HepG2 (cell line): Measurements from ENCODE around the gene GYS1. TPM values are rescaled to one million over a fixed set of nuclear protein-coding genes. Genes with fewer than 3 reads are reported as not detected.

ENCODE experiments used
- ADNP ChIP-seq: sonication (generic); formaldehyde crosslinking; IDR thresholded peaks from 2 replicates; pipeline ENCODE4 v1.4.0; 2020; ENCODE audit warnings: missing genetic modification reagents
- DR1 ChIP-seq: sonication (generic); formaldehyde crosslinking; IDR thresholded peaks from 2 replicates; pipeline ENCODE4 v1.8.0; 2021; ENCODE audit warnings: mild to moderate bottlenecking, missing genetic modification reagents, inconsistent platforms
- IRX3 ChIP-seq: sonication (generic); formaldehyde crosslinking; IDR thresholded peaks from 2 replicates; pipeline ENCODE4 v1.8.1; 2023; ENCODE audit warnings: mild to moderate bottlenecking, low read depth, missing genetic modification reagents, borderline replicate concordance
- JUNB ChIP-seq: sonication (generic); formaldehyde crosslinking; IDR thresholded peaks from 2 replicates; pipeline ENCODE4 v1.8.0; 2022; ENCODE audit warnings: missing genetic modification reagents, mild to moderate bottlenecking, borderline replicate concordance
- KLF13 ChIP-seq: sonication (generic); formaldehyde crosslinking; IDR thresholded peaks from 2 replicates; pipeline ENCODE4 v1.4.0; 2020; ENCODE audit warnings: mild to moderate bottlenecking, missing genetic modification reagents
- POLR2AphosphoS2 ChIP-seq: IDR thresholded peaks from 2 replicates; pipeline ENCODE4 v1.6.1; 2011; ENCODE audit warnings: low read depth, low read length, improper control_type of control experiment
- TSC22D2 ChIP-seq: sonication (generic); formaldehyde crosslinking; IDR thresholded peaks from 2 replicates; pipeline ENCODE4 v1.5.1; 2020; ENCODE audit warnings: missing genetic modification reagents, mild to moderate bottlenecking, borderline replicate concordance
- ZBTB20 ChIP-seq: sonication (generic); formaldehyde crosslinking; IDR thresholded peaks from 2 replicates; pipeline ENCODE4 v1.8.1; 2023; ENCODE audit warnings: missing genetic modification reagents, low read depth, mild to moderate bottlenecking, borderline replicate concordance
- ZMAT3 ChIP-seq: sonication (generic); formaldehyde crosslinking; conservative IDR thresholded peaks from 2 replicates; pipeline ENCODE4 v1.7.0; 2021; ENCODE audit warnings: missing genetic modification reagents
- ZNF225 ChIP-seq: sonication (generic); formaldehyde crosslinking; IDR thresholded peaks from 2 replicates; pipeline ENCODE4 v1.4.0; 2020; ENCODE audit warnings: mild to moderate bottlenecking, missing genetic modification reagents
- ZNF230 ChIP-seq: sonication (generic); formaldehyde crosslinking; IDR thresholded peaks from 2 replicates; pipeline ENCODE4 v1.4.0; 2020; ENCODE audit warnings: mild to moderate bottlenecking, missing genetic modification reagents
- ZNF256 ChIP-seq: sonication (generic); formaldehyde crosslinking; conservative IDR thresholded peaks from 2 replicates; pipeline ENCODE4 v1.4.0; 2020; ENCODE audit warnings: missing genetic modification reagents
- ZNF737 ChIP-seq: sonication (generic); formaldehyde crosslinking; IDR thresholded peaks from 2 replicates; pipeline ENCODE4 v1.5.0; 2020; ENCODE audit warnings: missing genetic modification reagents, mild to moderate bottlenecking, borderline replicate concordance
- ZSCAN20 ChIP-seq: sonication (generic); formaldehyde crosslinking; IDR thresholded peaks from 2 replicates; pipeline ENCODE4 v1.4.0; 2020; ENCODE audit warnings: missing genetic modification reagents, mild to moderate bottlenecking, borderline replicate concordance
- polyA plus RNA-seq, 8 experiments: library from polyadenylated mRNA; depleted of rRNA in 3 of 8; stranded (reverse) in 7 of 8; unstranded in 1 of 8; fragments of >200 nt; fragmentation: Illumina TruSeq in 4 of 8; extraction: Trizol in 4 of 8; gene quantifications; 2 replicates each; pipeline versions ENCODE4 v1.2.1 to v1.2.3, GENCODE V29; 2011 to 2016; ENCODE audit warnings: low read depth in 4 of 8, missing spikeins in 1 of 8, mixed read lengths in 1 of 8; ENCODE audit not compliant: insufficient read depth in 1 of 8
- total RNA-seq, 5 experiments: library from RNA; depleted of rRNA; stranded (reverse); fragments of >200 nt; fragmentation: Illumina TruSeq; extraction: Trizol; gene quantifications; 2 replicates each; pipeline ENCODE4 v1.2.3, GENCODE V29; 2016; ENCODE audit warnings: low read depth in 1 of 5
- TF ChIP-seq, protein P1 (sequence below), 2 experiments: sonication (generic) in 1 of 2; formaldehyde crosslinking in 1 of 2; IDR thresholded peaks; 2 replicates each; pipeline versions ENCODE4 v1.4.0 to v1.6.1; 2016 to 2020; ENCODE audit warnings: borderline replicate concordance in 1 of 2, low read depth in 1 of 2, mild to moderate bottlenecking in 1 of 2, missing genetic modification reagents in 1 of 2
- TF ChIP-seq, protein P2 (sequence below): sonication (generic); formaldehyde crosslinking; IDR thresholded peaks from 2 replicates; pipeline ENCODE4 v1.4.0; 2020; ENCODE audit warnings: missing genetic modification reagents
- TF ChIP-seq, protein P3 (sequence below): sonication (generic); formaldehyde crosslinking; IDR thresholded peaks from 2 replicates; pipeline ENCODE4 v1.8.0; 2022; ENCODE audit warnings: low read depth, missing genetic modification reagents
- TF ChIP-seq, protein P4 (sequence below): sonication (generic); formaldehyde crosslinking; conservative IDR thresholded peaks from 2 replicates; pipeline ENCODE4 v1.4.0; 2020; ENCODE audit warnings: missing genetic modification reagents

The GYS1 gene
- total and polyA plus RNA-seq, 2 of the 13 experiments (the other 11 are each of a cell fraction or from before 2014, with no cell fraction given) = 18.4 to 42.1 TPM

DNA sequence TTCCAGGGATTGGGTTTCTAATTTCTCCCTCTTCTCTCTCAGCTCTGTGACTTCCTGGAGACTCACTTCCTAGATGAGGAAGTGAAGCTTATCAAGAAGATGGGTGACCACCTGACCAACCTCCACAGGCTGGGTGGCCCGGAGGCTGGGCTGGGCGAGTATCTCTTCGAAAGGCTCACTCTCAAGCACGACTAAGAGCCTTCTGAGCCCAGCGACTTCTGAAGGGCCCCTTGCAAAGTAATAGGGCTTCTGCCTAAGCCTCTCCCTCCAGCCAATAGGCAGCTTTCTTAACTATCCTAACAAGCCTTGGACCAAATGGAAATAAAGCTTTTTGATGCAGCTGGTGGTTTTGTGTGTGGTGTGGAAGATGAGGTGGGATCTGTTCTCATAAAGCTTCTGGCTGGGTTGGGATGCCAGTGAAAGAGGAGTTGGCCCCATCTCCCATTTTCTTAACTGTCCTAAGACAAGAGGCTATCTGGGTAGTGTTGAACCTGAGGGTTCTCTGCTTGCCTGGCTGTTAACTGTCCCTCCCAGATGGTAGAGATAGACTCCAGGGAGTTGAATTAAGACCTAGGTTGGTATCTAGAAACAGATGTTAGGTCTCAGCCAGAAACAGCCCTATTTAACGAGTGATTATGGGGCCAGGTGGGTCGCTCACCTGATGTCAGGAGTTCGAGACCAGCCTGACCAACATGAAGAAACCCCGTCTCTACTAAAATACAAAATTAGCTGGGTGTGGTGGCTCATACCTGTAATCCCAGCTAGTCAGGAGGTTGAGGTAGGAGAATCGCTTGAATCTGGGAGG, 26.4 kb downstream of the GYS1 start (continued):
- TF ChIP-seq, protein P1, sequence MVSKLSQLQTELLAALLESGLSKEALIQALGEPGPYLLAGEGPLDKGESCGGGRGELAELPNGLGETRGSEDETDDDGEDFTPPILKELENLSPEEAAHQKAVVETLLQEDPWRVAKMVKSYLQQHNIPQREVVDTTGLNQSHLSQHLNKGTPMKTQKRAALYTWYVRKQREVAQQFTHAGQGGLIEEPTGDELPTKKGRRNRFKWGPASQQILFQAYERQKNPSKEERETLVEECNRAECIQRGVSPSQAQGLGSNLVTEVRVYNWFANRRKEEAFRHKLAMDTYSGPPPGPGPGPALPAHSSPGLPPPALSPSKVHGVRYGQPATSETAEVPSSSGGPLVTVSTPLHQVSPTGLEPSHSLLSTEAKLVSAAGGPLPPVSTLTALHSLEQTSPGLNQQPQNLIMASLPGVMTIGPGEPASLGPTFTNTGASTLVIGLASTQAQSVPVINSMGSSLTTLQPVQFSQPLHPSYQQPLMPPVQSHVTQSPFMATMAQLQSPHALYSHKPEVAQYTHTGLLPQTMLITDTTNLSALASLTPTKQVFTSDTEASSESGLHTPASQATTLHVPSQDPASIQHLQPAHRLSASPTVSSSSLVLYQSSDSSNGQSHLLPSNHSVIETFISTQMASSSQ (IDR thresholded peaks at IDR 0.05; ENCODE audit: low read depth) = peak; percentile 22; the same call in 1 of the 2 replicates
- TF ChIP-seq, protein P1 (CRISPR knock-in tag; IDR thresholded peaks at IDR 0.05; ENCODE audit: borderline replicate concordance) = no peak
- TF ChIP-seq ZNF737 (CRISPR knock-in tag) (no peak), ZBTB20 (no peak), POLR2AphosphoS2 (peak; percentile 24; the same call in 1 of the 2 replicates), ZSCAN20 (CRISPR knock-in tag) (no peak), IRX3 (CRISPR knock-in tag) (no peak), JUNB (CRISPR knock-in tag) (no peak), ZNF225 (CRISPR knock-in tag) (no peak), ADNP (no peak), ZNF256 (CRISPR knock-in tag) (no peak), KLF13 (CRISPR knock-in tag) (no peak), ZNF230 (CRISPR knock-in tag) (no peak), DR1 (CRISPR knock-in tag) (no peak), TSC22D2 (no peak), ZMAT3 (no peak)
- TF ChIP-seq, protein P2, sequence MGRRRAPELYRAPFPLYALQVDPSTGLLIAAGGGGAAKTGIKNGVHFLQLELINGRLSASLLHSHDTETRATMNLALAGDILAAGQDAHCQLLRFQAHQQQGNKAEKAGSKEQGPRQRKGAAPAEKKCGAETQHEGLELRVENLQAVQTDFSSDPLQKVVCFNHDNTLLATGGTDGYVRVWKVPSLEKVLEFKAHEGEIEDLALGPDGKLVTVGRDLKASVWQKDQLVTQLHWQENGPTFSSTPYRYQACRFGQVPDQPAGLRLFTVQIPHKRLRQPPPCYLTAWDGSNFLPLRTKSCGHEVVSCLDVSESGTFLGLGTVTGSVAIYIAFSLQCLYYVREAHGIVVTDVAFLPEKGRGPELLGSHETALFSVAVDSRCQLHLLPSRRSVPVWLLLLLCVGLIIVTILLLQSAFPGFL = no peak
- TF ChIP-seq, protein P3, sequence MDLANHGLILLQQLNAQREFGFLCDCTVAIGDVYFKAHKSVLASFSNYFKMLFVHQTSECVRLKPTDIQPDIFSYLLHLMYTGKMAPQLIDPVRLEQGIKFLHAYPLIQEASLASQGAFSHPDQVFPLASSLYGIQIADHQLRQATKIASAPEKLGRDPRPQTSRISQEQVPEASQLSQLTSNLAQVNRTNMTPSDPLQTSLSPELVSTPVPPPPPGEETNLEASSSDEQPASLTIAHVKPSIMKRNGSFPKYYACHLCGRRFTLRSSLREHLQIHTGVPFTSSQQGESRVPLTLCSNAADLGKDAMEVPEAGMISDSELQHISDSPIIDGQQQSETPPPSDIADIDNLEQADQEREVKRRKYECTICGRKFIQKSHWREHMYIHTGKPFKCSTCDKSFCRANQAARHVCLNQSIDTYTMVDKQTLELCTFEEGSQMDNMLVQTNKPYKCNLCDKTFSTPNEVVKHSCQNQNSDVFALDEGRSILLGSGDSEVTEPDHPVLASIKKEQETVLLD = no peak
- TF ChIP-seq, protein P4, sequence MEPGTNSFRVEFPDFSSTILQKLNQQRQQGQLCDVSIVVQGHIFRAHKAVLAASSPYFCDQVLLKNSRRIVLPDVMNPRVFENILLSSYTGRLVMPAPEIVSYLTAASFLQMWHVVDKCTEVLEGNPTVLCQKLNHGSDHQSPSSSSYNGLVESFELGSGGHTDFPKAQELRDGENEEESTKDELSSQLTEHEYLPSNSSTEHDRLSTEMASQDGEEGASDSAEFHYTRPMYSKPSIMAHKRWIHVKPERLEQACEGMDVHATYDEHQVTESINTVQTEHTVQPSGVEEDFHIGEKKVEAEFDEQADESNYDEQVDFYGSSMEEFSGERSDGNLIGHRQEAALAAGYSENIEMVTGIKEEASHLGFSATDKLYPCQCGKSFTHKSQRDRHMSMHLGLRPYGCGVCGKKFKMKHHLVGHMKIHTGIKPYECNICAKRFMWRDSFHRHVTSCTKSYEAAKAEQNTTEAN (CRISPR knock-in tag) = 0 out of 2 replicates have a peak, but pooled peaks have one; percentile 21
